GM19239 (cell line): ENCODE data around the gene RHBDF2.
"Not testable (repeated sequence)": the region's sequence is repeated elsewhere in the genome, so short reads cannot be mapped to it uniquely, and the experiment has no call there.

Experiments used
- DNase-seq: peaks from one replicate; pipeline ENCODE4 v3.0.0; 2011; ENCODE audit warnings: low spot score; ENCODE audit not compliant: insufficient read length
- FAIRE-seq: peaks from 2 replicates; lab custom pipeline; 2011; peaks lifted over from hg19 to GRCh38; lab: Jason Lieb, UNC

RHBDF2 gene

DNA sequence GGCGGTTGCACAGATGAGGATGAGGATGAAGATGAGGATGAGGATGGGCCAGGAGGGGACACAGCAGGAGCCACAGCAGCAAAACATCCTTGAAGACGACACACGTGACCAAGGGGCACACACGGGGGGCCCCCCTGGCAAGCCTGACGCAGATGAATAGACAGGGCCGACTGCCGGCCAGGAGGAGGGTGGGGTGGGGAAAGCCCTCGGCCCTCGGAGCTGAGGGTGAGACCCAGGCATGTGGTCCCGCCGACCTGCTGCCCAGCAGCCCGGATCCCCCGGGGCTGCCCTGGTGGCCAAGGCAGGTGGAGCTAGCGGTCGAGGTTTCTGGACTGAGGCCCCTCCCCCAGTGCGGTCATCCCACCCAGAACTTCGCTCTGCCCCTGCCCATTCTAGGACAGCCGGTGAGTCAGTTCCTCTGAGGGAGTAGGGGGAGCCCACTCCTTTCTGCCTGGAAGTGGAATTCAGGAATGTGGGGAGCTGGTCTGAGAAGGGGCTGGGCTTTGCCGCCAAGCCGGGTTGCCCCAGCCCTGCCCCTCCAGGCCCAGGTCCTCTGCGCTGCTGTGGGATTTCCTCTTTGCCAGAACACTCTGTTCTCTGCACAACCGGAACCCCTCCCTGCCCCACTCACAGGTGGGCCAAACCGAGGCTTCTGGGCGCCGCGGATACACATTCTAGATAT is 26.3 kb upstream of the RHBDF2 start:
- no peak for DNase-seq
- no peak for FAIRE-seq

DNA sequence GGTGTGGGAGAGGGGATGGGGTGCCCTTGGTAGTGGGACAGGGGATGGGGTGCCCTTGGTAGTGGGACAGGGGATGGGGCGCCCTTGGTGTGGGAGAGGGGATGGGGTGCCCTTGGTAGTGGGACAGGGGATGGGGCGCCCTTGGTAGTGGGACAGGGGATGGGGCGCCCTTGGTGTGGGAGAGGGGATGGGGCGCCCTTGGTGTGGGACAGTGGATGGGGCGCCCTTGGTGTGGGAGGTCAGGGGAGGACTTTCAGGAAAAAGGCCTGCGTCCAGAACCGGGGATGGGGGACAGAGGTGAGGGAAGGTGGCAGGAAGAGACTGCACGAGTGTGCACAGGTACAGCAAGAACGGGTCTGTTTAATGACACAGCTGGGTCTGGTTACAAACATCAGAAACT is 25.8 kb upstream of the RHBDF2 start:
- not testable (repeated sequence) for FAIRE-seq, DNase-seq

DNA sequence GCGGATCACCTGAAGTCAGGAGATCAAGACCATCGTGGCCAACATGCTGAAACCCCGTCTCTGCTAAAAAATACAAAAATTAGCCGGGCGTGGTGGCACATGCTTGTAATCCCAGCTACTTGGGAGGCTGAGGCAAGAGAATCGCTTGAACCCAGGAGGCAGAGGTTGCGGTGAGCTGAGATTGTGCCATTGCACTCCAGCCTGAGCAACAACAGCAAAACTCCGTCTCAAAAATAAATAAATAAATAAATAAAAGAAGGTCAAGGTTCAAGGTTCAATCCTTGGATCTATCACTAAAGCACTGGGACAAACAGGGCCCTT is 24.2 kb upstream of the RHBDF2 start:
- not testable (repeated sequence) for FAIRE-seq, DNase-seq

DNA sequence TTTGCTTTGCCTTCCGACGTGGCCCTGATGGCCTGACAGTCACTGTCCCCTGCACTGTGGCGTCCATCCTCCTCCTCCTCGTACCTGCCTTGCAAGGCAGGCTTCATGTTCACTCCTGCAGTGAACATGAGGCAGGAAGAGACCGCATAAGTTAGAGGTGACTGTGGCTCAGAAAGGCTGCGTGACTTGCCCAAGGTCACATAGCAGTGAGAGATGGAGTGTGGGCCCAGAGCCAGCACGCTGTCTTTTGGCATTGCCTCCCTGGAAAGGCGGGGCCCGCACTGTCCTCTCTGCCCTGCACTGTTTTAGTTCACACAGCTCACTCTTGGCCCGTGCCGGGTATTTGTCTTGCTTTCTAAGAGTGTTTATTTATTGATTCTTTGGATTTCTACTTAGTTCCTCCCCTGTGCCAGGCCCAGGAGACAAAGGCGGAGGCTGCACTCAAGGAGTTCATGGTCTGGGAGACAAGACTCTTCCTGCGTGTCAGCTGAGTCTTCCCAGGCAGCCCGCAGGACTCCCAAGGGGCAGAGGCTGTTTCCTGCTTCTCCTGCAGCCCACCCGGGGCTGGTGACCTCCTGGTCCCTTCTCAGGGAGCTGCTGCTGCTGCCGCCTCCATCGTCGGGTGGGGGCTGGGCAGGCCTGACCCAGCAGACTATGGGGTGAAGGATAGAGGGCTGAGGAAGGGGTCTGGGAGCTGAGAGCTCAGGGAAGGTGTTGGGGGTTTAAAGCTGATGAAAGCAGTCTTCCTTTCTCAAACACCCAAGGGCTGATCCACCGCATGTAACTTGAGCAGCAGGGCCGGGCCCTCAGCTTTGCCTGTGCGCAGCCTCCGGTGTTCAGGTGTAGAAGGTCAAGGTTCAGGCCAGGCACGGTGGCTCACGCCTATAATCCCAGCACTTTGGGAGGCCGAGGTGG is 23.6 kb upstream of the RHBDF2 start:
- FAIRE-seq, result no peak
- no peak for DNase-seq

DNA sequence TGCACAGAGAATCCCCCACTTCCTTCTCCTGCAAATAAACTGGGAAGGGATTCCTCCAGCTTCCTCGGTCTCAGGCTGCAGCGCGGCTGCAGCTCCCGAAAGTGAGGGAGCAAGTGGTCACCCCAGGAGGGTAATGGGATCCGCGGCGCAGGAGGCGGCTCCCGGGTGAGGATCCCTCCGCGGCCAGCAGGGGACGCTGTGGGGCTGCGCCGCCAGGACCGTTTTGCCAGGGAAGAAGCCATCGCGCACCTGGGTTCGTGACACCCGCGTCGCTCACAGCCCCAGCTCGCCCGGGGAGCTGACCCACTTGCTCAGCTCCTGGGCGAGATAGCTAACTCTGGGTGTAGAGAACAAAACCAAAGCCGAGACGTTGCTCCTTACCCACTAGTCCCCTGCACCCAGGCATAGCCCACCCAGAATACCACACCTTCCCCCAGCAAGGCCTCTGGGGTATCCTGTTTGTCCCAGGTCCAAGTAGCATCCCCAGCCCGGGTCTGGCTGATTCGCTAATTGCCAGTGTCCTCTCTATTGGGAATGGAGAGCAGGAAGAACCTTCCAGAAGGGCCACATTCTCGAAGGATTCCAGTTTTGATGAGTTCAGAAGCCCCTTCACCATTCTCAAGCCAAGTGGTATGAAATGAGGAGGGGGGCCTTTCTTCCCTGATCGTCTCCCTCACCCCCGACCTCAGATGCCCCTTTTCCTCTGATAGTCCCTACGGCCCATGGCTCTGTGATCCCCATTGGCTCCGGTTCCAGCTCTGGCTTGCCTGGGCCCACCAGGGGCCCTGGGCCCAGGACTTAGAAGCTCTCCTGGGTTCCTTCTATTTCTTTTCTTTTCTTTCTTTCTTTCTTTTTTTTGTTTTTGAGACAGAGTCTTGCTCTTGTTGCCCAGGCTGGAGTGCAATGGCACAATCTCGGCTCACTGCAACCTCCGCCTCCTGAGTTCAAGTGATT is 22.1 kb upstream of the RHBDF2 start:
- FAIRE-seq (peak; percentile 11), DNase-seq (no peak)

DNA sequence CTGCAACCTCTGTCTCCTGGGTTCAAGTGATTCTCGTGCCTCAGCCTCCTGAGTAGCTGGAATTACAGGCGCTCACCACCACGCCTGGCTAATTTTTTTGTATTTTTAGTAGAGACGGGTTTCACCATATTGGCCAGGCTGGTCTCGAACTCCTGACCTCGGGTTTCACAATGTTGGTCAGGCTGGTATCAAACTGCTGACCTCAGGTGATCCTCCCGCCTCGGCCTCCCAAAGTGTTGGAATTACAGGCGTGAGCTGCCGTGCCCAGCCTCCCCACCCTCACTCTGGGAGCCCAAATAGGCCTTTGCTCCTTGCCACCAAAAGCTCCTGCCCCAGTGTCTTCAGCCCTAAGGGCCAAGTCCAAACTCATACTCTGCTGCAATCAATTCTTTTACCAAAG is 20.5 kb upstream of the RHBDF2 start:
- FAIRE-seq, DNase-seq: not testable (repeated sequence)

DNA sequence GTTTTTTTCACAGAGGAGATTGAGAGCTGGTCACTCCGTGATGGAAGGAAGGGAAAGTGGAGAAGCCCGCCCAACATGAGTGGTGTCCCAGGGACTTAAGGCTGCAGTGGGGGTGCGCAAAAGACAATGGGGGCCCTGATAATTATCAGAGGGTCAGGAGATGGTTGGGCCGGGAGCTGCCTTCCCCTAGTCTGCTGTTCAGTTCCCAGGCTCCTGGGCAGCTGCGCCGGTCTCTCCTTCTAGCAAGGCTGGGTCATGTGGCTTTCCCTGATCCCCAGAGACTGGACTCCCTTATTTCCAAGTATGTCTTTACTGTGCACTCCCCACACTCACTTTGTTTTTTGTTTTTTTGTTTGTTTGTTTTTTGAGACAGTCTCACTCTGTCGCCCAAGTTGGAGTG is 20.0 kb upstream of the RHBDF2 start:
- FAIRE-seq (no peak), DNase-seq (no peak)

DNA sequence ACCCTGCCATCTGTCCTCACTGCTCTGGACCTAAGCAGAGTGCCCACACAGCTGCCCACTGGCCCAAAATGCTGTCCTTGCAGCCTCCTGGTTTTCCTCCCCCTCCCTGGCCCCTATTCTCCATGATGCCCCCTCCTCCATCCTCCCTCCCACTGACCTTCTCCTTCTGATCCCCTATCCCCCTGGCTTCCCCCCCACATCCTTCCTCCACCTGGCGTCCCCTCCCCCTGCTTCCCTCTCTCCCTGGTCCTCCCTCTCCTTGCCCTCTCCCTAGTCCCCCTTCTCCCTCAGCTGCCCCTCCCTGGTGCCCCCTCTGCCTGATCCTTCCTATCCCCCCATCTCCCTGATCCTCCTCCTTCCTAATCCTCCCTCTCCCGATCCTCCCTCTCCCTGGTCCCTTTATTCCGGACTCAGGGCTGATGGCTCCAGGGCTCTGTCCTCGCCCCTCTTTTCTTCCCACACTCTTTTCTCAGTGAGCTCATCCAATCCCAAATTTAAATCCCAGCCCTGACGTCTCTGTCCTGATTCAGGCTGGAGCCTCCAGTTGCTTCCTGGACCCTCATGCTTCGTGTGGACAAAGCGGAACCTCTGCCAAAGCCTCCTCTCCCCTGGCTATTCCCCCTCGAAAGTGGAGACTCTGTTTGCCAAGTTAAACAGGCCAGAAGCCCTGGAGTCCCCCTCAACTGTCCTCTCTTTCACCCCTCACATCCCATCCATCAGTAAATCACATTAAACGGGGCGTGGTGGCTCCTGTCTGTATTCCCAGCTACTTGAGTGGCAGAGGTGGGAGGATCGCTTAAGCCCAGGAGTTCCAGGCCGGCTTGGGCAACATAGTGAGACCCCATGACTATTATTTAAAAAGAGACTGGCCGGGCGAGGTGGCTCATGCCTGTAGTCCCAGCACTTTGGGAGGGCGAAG is 18.1 kb upstream of the RHBDF2 start:
- DNase-seq (no peak), FAIRE-seq (no peak)

DNA sequence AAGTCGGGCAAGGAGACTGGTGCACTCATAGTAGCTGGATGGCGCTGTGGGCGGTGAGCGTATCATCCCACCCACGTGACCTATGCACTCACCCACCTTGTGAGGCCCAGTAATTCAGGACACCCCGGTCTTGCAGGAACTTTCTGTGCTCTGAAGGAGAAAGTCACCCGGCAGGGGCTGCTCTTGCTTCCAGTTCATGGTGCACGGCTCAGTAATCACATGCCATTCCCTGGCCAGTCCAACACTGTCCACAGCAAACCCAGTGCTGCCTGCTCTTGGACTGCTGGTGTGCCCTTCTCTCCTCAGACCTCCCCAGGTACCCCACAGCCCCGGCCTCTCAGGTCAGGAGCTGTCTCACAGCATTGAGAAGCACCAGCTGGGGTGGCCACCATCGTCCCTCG is 16.4 kb upstream of the RHBDF2 start:
- FAIRE-seq, result no peak
- no peak for DNase-seq

DNA sequence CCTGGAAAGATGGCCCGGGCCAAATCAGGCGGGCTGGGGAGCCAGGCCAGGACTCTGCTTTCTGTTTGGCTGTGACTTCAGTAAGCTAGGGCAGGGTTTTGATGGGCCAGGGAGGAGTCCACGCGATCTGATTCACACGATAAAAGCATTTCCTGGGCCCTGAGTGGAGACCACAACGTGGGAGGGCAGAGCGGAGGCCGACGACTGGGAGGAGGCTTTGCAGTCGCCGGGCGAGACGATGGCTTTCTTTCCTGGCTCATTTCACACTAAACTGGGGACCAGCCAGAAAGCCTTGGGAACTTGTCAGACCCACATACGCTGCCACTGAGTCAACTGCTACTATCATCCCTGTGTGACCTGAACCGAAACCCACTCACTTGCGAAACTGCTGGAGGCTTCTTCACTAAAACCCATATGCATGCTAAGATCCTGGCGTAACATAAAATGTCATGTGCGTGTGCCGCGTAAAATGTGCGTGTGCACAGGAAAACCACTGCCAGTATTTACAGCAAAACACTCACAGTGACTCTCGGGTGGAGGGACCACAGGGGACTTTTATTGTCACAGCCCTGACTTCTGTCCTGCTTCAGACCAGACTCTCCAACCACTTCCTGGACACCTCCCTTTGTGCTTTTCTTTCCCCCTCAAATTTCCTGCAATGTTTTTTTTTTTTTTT is 14.2 kb upstream of the RHBDF2 start:
- peak; percentile 96 for FAIRE-seq
- no peak for DNase-seq

DNA sequence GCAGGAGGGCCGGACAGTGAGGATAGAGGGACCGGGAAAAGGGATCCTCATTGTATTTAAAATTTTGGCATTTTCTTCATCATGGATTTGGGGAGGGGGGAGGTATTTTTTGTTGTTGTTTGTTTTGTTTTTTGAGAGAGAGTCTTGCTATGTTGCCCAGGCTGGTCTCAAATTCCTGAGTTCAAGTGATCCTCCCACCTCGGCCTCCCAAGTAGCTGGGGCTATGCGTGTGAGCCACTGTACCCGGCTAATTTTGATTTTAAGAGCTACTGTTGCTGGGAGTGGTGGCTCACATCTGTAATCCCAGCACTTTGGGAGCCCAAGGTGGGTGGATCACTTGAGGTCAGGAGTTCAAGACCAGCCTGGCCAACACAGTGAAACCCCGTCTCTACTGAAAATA is 13.1 kb upstream of the RHBDF2 start:
- not testable (repeated sequence) for FAIRE-seq, DNase-seq

DNA sequence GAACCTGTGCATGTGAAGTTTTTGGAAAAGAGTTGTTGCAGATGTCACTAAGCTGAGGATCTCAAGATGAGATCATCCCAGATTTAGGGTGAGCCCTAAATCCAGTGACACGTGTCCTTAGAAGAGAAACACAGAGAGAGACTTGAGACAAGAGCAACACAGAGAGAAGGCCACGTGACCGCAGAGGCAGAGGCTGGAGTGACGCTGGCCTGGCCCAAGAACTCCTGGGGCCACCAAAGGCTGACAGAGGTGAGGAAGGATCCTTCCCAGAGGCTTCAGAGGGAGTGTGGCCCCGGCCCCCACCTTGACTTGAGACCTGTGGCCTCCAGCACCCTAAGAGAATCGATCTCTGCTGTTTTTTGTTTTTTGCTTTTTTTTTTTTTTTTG is 12.1 kb upstream of the RHBDF2 start:
- no peak for DNase-seq
- FAIRE-seq, result no peak

DNA sequence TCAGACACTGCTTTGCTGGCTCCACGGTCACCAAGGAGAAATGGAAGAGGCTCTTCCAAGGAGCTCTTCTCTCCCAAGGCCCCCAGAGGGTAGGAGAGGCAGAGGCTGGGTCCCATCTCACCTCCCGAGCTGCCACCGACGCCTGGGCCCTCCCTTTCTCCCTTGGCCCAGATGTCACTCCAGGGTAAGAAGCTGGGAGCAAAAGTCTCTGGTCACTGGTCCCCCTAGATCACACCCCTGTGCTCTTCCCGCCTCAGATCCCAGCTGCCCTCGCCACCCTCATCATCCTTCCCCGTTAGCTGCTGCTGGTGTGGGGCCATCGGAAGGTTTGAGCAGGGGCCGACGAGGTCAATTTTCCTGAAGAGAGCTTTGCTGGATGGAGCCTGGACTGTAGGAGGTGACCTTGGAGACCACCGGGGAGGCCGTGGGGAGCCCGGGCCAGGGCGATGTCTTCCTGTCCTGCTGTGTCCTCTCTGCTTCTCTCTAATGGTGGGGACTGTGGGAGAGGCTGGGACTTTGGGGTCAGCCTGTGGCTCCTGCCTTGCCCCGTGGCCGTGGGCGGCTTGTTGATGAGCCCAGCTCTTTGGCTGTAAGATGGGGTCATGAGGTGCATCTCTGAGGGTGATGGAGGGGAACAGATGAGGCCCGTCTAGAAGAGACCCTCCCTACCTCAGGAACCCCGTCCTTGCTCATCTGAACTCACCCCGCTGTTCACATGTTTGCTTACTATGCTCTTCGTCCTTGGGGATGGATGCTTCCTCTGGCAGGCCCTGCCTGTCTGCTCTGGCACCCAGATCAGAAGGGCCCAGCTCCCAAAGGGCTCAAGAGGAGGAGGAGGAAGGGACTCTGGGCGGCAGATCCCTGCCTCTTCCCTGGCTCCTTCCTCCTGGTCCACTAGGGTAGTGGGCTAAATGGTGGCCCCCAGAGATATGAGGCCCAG is 11.4 kb upstream of the RHBDF2 start:
- DNase-seq, result no peak
- FAIRE-seq, result no peak

DNA sequence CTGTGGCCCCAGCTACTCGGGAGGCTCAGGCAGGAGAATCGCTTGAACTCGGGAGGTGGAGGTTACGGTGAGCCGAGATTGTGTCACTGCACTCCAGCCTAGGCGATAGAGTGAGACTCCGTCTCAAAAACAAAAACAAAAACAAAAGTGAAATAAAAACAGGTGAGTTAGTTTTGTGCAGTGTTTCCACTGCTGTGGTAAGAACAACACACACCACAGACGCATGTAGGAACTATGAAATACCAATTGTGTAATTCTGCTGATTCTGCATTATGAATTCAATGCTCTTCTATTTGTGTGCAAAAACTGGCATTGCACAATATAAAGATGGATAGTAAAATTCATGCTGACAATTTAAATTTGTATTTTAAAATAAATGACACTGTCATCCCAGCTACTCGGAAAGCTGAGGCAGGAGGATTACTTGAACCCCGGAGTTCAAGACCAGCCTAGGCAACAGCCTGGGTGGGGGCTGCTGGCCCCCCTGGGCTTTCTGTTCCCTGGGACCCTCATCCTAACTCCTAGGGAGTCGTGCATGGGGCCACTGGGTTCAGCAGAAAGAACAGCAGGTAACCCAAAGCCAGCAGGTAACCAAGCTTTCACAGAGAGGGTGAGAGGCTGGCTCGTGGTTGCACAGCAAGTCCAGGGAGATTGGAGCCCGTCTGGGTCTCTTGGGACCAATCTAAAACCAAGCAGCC is 10.6 kb upstream of the RHBDF2 start:
- DNase-seq (no peak), FAIRE-seq (no peak)

DNA sequence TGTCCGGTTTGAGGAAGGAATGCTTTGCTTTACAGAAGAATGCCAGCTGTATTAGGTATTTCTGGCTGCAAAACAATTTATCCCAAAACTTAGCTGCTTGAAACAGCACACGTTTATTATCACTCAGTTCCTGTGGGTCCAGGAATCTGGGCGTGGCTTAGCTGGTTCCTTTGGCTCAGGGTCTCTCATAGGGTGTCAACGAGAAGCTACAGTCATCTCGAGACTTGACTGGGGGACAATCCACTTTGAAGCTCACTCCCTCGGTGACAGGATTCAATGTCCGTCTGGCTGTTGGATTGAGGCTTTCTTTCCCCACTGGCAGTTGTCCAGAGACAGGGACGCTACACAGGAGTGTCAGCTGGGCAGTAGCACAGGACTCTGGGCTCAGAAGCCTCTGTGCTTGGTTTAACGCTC is 9.6 kb upstream of the RHBDF2 start:
- FAIRE-seq (no peak), DNase-seq (no peak)

DNA sequence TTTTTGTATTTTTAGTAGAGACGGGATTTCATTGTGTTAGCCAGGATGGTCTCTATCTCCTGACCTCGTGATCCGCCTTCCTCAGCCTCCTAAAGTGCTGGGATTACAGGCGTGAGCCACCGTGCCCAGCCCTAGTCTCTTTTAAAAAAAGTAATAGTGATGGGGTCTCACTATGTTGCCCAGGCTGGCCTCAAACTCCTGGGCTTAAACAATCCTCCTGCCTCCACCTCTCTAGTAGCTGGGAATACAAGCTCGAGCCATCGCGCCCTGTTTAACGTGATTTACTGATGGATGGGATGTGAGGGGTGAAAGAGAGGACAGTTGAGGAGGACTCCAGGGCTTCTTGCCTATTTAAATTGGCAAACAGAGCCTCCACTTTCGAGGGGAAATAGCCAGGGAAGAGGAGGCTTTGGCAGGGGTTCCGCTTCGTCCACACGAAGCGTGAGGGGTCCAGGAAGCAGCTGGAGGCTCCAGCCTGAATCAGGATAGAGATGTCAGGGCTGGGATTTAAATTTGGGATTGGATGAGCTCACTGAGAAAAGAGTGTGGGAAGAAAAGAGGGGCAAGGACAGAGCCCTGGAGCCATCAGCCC is 7.3 kb upstream of the RHBDF2 start:
- not testable (repeated sequence) for FAIRE-seq

More for the DNA sequence above, 7.3 kb upstream of the RHBDF2 start:
- DNase-seq, result not testable (repeated sequence)
